HepG2 (cell line): ENCODE measurements around the gene MED13L. TPM values are rescaled to one million over a fixed set of nuclear protein-coding genes. Genes with fewer than 3 reads are reported as not detected.

Experiments used
- ATAC-seq: fragments of 200-7000 bp; cut with Tn5 transposase; 3 replicates; pipeline ENCODE4 v1.9.1; 2020; ENCODE audit warnings: mild to moderate bottlenecking, moderate library complexity
- BruUV-seq: library from RNA; stranded (reverse); fragments of 400-500 nt; replicated peaks from 2 replicates; lab custom pipeline; 2021; lab: Mats Ljungman, UMichigan
- CTCF ChIA-PET: fragments of 300-600 bp; formaldehyde crosslinking; extraction: SDS; loops from one replicate; lab custom pipeline; 2021; ENCODE audit warnings: low total read pairs, inconsistent platforms, low intra/inter-chr PET ratio; lab: Yijun Ruan, JAX
- POLR2A ChIA-PET: fragments of 350-600 bp; sonication (Branson Sonifier 250); formaldehyde crosslinking; loops from one replicate; lab custom pipeline; 2020; ENCODE audit warnings: antibody characterized with exemption, inconsistent platforms; lab: Yijun Ruan, JAX
- DNase-seq: peaks from one replicate; pipeline ENCODE4 v3.0.0-alpha.2; 2015; ENCODE audit warnings: low spot score
- FAIRE-seq: peaks from 3 replicates; lab custom pipeline; 2011; peaks lifted over from hg19 to GRCh38; lab: Jason Lieb, UNC
- H2AFZ ChIP-seq: one replicate; pipeline ENCODE4 v1.6.1; 2011; ENCODE audit warnings: low read length, inconsistent platforms
- H3K27ac ChIP-seq: fragments of 300-600 bp; 3 replicates; pipeline ENCODE4 v1.8.0; 2011; ENCODE audit warnings: mixed run types, mild to moderate bottlenecking, mixed read lengths, low read length, inconsistent platforms; ENCODE audit not compliant: insufficient read depth; ENCODE audit errors: extremely low read length
- H3K27me3 ChIP-seq, 2 experiments: fragments of 200-600 bp in 1 of 2; 2 replicates in 1 of 2; 3 replicates in 1 of 2; pipeline versions ENCODE4 v1.6.0 to v1.8.0; 2011; ENCODE audit warnings: low read length in 2 of 2, mild to moderate bottlenecking in 2 of 2, moderate library complexity in 2 of 2, inconsistent platforms in 1 of 2; ENCODE audit not compliant: insufficient read depth in 2 of 2, control insufficient read depth in 1 of 2
- H3K36me3 ChIP-seq, 2 experiments: fragments of 200-600 bp in 1 of 2; replicated peaks in 1 of 2; 2 replicates in 1 of 2; 3 replicates in 1 of 2; pipeline versions ENCODE4 v1.5.1 to v1.8.0; 2011; ENCODE audit warnings: low read length in 2 of 2, inconsistent platforms in 1 of 2; ENCODE audit not compliant: insufficient read depth in 2 of 2, control insufficient read depth in 1 of 2
- H3K4me1 ChIP-seq: 2 replicates; pipeline ENCODE4 v1.5.1; 2012; ENCODE audit warnings: low read length, inconsistent platforms; ENCODE audit not compliant: insufficient read depth
- H3K4me2 ChIP-seq: 2 replicates; pipeline ENCODE4 v1.6.0; 2011; ENCODE audit warnings: low read depth, low read length, inconsistent platforms
- H3K4me3 ChIP-seq, 3 experiments: fragments of 200-600 bp in 1 of 3; sonication (generic), shearing (Covaris generic) in 1 of 3; replicated peaks in 1 of 3; 2 replicates each; pipeline ENCODE4 v1.5.1; 2011 to 2016; ENCODE audit warnings: low read length in 3 of 3, inconsistent platforms in 2 of 3, low read depth in 2 of 3, mild to moderate bottlenecking in 2 of 3, control low read depth in 1 of 3, mixed read lengths in 1 of 3; ENCODE audit not compliant: insufficient read depth in 1 of 3
- H3K79me2 ChIP-seq: one replicate; pipeline ENCODE4 v1.6.1; 2011; ENCODE audit warnings: low read length, inconsistent platforms; ENCODE audit not compliant: insufficient read depth
- H3K9ac ChIP-seq: 2 replicates; pipeline ENCODE4 v1.6.0; 2011; ENCODE audit warnings: mild to moderate bottlenecking, low read depth, low read length, inconsistent platforms; ENCODE audit not compliant: insufficient read depth
- H3K9me3 ChIP-seq: 2 replicates; pipeline ENCODE4 v1.5.1; 2012; ENCODE audit warnings: mild to moderate bottlenecking, low read length
- H4K20me1 ChIP-seq: 2 replicates; pipeline ENCODE4 v1.6.0; 2011; ENCODE audit warnings: inconsistent platforms, mild to moderate bottlenecking, low read length, moderate library complexity; ENCODE audit not compliant: insufficient read depth
- AGO2 ChIP-seq: fragments of 200-400 bp; formaldehyde crosslinking; optimal IDR thresholded peaks from 2 replicates; pipeline ENCODE3; 2017; ENCODE audit warnings: mild to moderate bottlenecking, low read depth, low read length, moderate library complexity
- ASH2L ChIP-seq: fragments of 300-600, 200-600 bp; sonication (generic); IDR thresholded peaks from 2 replicates; pipeline ENCODE4 v1.7.0; 2017; ENCODE audit warnings: low read depth, mild to moderate bottlenecking, moderate library complexity, mixed read lengths, low read length; ENCODE audit not compliant: insufficient read length
- ERF ChIP-seq: IDR thresholded peaks from 2 replicates; pipeline ENCODE4 v1.6.1; 2018; ENCODE audit warnings: missing biosample characterization, missing genetic modification reagents
- JARID2 ChIP-seq: sonication (generic); formaldehyde crosslinking; IDR thresholded peaks from 2 replicates; pipeline ENCODE4 v1.8.1; 2023; ENCODE audit warnings: missing genetic modification reagents, inconsistent platforms; ENCODE audit not compliant: insufficient replicate concordance
- RARG ChIP-seq: sonication (generic); formaldehyde crosslinking; IDR thresholded peaks from 2 replicates; pipeline ENCODE4 v1.4.0; 2020; ENCODE audit warnings: low read depth, mild to moderate bottlenecking, missing genetic modification reagents
- SIN3A ChIP-seq: IDR thresholded peaks from 2 replicates; pipeline ENCODE4 v1.6.1; 2011; ENCODE audit warnings: low read depth, mild to moderate bottlenecking, control low read depth, low read length, borderline replicate concordance
- WGBS: methylation state at CpG from one replicate; pipeline ENCODE4 v1.1.6; 2017; ENCODE audit warnings: low lambda C conversion rate; 5-methylcytosine and 5-hydroxymethylcytosine counted together
- in situ Hi-C: cut with HindIII; loops from 2 replicates; pipeline ENCODE4 v1.10.0; 2017; ENCODE audit warnings: low pct_unique_long_range_greater_than_20kb; ENCODE audit not compliant: extremely low pct_ligation_motif_present
- intact Hi-C: fragments of 100-400 bp; cut with micrococcal nuclease; formaldehyde crosslinking; loops from one replicate; pipeline ENCODE4 v1.10.0; 2022; ENCODE audit not compliant: unreplicated experiment
- polyA plus RNA-seq, 8 experiments: library from polyadenylated mRNA; depleted of rRNA in 3 of 8; stranded (reverse) in 7 of 8; unstranded in 1 of 8; fragments of >200 nt; fragmentation: Illumina TruSeq in 4 of 8; extraction: Trizol in 4 of 8; gene quantifications; 2 replicates each; pipeline versions ENCODE4 v1.2.1 to v1.2.3, GENCODE V29; 2011 to 2016; ENCODE audit warnings: low read depth in 4 of 8, missing spikeins in 1 of 8, mixed read lengths in 1 of 8; ENCODE audit not compliant: insufficient read depth in 1 of 8
- total RNA-seq, 5 experiments: library from RNA; depleted of rRNA; stranded (reverse); fragments of >200 nt; fragmentation: Illumina TruSeq; extraction: Trizol; gene quantifications; 2 replicates each; pipeline ENCODE4 v1.2.3, GENCODE V29; 2016; ENCODE audit warnings: low read depth in 1 of 5
- TF ChIP-seq, protein P1 (sequence below): sonication (generic); formaldehyde crosslinking; IDR thresholded peaks from 2 replicates; pipeline ENCODE4 v1.5.0; 2020; ENCODE audit warnings: missing genetic modification reagents

The MED13L gene
- total and polyA plus RNA-seq, 2 of the 13 experiments (the other 11 are each of a cell fraction or from before 2014, with no cell fraction given) = 24.8 to 38.9 TPM

DNA sequence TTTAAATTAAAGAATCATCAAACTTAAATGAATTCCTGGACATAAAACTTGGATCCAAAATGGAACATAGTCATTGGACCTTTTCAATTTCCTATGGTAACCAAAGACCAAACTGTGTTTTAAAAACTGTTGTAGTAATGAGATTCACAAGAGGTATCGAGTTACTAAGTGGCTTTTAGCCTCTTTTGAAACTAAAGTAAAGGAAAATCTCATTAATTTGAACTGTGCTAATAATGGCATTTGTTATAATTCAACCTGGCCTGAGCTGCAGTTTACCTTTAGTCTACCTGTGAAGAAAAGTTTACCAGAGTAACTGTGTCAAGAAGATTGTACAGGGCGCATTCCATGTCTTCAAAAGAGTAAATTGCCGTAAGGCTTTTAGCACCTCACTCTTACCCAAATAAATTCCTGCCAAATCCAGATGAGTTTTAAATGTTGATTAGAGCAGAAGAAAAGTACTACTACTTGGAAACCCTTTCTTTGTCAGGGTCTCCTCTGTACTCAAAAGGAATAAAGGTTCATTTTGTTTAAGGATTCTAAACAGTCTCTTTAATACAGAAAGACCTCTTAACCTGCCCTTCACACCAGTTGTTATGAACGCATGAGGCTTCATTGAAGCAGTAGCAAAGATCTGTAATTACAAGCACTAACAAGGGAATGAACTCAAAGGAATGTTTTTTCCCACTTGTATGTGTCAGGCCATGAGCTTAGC is 17.1 kb upstream of the MED13L start:
- Histone ChIP-seq H3K36me3 (no peaks in the 10 kb centered on the region), H3K4me3 (no peak overlapping the region), H3K9me3 (no peaks in the 10 kb centered on the region), H3K4me2 (no peak overlapping the region), H3K27ac (no peak overlapping the region), H2AFZ (no peak overlapping the region), H4K20me1 (no peaks in the 10 kb centered on the region), H3K79me2 (no peaks in the 10 kb centered on the region), H3K4me1 (no peaks in the 10 kb centered on the region), H3K9ac (no peak overlapping the region), H3K27me3 (peaks cover 0 to 2% of the 10 kb centered on the region in 2 experiments; a peak in 3 of 5 replicates)
- ATAC-seq = no peak
- ChIA-PET POLR2A (no interaction called here), CTCF (no interaction called here)
- intact Hi-C loops (no loop called here), in situ Hi-C loops (no loop called here)
- no peak for TF ChIP-seq JARID2 (CRISPR knock-in tag)
- 68% methylated on average over 4 of the region's 4 CpGs for WGBS
- FAIRE-seq = no peak
- BruUV-seq = no TSS peak
- no peak for DNase-seq

DNA sequence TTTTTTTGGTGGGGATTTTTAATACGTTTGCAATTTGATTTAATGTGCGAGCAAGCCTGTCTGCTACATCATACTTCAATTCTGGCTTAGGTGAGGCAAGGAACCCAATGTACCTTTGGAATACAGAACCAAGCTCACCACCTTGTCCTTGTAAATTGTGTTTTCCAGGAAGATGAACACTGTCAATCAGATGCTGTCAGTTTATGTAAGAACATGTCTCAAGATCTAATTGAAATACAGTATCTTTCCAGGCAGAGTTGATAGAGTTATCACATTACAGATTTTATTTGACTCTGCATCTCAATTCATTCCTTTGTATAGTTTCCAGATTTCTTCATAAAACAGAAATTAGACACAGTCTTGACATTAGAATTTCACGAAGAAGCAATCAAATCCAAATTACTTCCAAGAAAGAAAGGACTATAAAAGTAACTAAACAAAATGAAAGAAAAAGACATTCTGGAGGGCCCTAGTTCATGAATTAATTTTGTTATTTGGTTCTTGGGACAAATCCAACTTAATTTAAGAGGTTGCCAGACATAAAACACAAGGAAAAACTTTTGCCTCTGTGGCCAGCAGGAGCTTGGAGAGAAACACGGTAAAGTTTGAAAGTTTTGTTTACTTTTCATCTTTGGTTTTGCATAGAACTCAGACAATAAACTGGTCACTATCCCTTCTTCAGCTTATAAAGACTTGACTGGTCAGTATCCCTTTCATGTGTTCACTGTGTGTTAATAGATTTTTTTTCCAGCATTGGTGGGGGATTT is 16.4 kb upstream of the MED13L start:
- intact Hi-C loops (no loop called here), in situ Hi-C loops (no loop called here)
- FAIRE-seq (no peak), ATAC-seq (no peak), DNase-seq (no peak)
- Histone ChIP-seq H2AFZ (no peak overlapping the region), H3K9me3 (no peaks in the 10 kb centered on the region), H3K79me2 (no peaks in the 10 kb centered on the region), H3K36me3 (no peaks in the 10 kb centered on the region), H3K4me2 (no peak overlapping the region), H4K20me1 (no peaks in the 10 kb centered on the region), H3K4me1 (no peaks in the 10 kb centered on the region), H3K4me3 (no peak overlapping the region), H3K27me3 (no peaks in the 10 kb centered on the region; a peak in 1 of 5 replicates), H3K9ac (no peak overlapping the region), H3K27ac (no peak overlapping the region)
- TF ChIP-seq ERF (no peak), RARG (no peak), ASH2L (no peak), SIN3A (no peak), AGO2 (no peak)
- TF ChIP-seq, protein P1, sequence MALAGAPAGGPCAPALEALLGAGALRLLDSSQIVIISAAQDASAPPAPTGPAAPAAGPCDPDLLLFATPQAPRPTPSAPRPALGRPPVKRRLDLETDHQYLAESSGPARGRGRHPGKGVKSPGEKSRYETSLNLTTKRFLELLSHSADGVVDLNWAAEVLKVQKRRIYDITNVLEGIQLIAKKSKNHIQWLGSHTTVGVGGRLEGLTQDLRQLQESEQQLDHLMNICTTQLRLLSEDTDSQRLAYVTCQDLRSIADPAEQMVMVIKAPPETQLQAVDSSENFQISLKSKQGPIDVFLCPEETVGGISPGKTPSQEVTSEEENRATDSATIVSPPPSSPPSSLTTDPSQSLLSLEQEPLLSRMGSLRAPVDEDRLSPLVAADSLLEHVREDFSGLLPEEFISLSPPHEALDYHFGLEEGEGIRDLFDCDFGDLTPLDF (CRISPR knock-in tag) = no peak
- 43% methylated on average over 4 of the region's 4 CpGs for WGBS
- ChIA-PET POLR2A (no interaction called here), CTCF (no interaction called here)
- no TSS peak for BruUV-seq
